Esophagus squamous epithelium (tissue), 5 donors: ENCODE data around the gene IRAK4. TPM values are rescaled to one million over a fixed set of nuclear protein-coding genes. Genes with fewer than 3 reads are reported as not detected.

Experiments
- DNase-seq: peaks from one replicate; lab custom pipeline; 2025; lab: John Stamatoyannopoulos, UW
- H3K27ac ChIP-seq, 4 donors: fragments of 200-600 bp; sonication (generic); one replicate each; pipeline ENCODE4 v1.5.1; 2016 to 2019; ENCODE audit warnings: mild to moderate bottlenecking in 1 of 4
- H3K27me3 ChIP-seq, 4 donors: fragments of 200-600 bp; sonication (generic); 1 replicate in 3 of 4; 2 replicates in 1 of 4; pipeline versions ENCODE4 v1.5.1 to v1.6.0; 2017 to 2021; ENCODE audit warnings: antibody characterized with exemption in 1 of 4
- H3K36me3 ChIP-seq, 3 donors: fragments of 200-600 bp; sonication (generic); one replicate each; pipeline ENCODE4 v1.5.1; 2016 to 2019
- H3K4me1 ChIP-seq, 3 donors: fragments of 200-600 bp; sonication (generic); one replicate each; pipeline ENCODE4 v1.5.1; 2017 to 2019
- H3K4me3 ChIP-seq, 4 donors: fragments of 200-600 bp; sonication (generic); 1 replicate in 3 of 4; 2 replicates in 1 of 4; pipeline ENCODE4 v1.5.1; 2016 to 2019; ENCODE audit warnings: mild to moderate bottlenecking in 2 of 4, moderate library complexity in 1 of 4
- H3K9me3 ChIP-seq, 3 donors: fragments of 200-600 bp; sonication (generic); one replicate each; pipeline ENCODE4 v1.5.1; 2016 to 2019
- CTCF ChIP-seq, 6 experiments: fragments of 450-650 bp in 4 of 6; fragments of 200-600 bp in 2 of 6; sonication (generic) in 2 of 6; IDR thresholded peaks; one replicate each; pipeline ENCODE4 v1.5.1; 2016 to 2019; ENCODE audit warnings: antibody characterized with exemption in 6 of 6, mild to moderate bottlenecking in 4 of 6, moderate library complexity in 4 of 6
- POLR2A ChIP-seq, 4 donors: fragments of 450-650 bp; IDR thresholded peaks; one replicate each; pipeline ENCODE4 v1.6.1; 2017; ENCODE audit warnings: antibody characterized with exemption in 4 of 4, mild to moderate bottlenecking in 4 of 4, moderate library complexity in 3 of 4
- WGBS, 2 donors: methylation state at CpG; one replicate each; pipeline ENCODE4 v1.1.5; 2018; 5-methylcytosine and 5-hydroxymethylcytosine counted together
- intact Hi-C: fragments of 100-400 bp; cut with DNase I; formaldehyde crosslinking; loops from one replicate; pipeline ENCODE4 v1.15.0; 2022
- total RNA-seq, 4 donors: library from RNA; depleted of rRNA; stranded (reverse); fragments of >200 nt; gene quantifications; one replicate each; pipeline ENCODE4 v1.1.0, GENCODE V29; 2016
- donor health status: DM: yes; HTN: yes; CAD: no.

IRAK4 gene
- total RNA-seq, 4 donors from 2014 or later = 19.8 to 26.3 (median 22.5) TPM

- WGBS, 2 donors = 0 to 1% methylated on average over 10 to 15 of the region's 89 CpGs
- intact Hi-C loops = no loop called here
- Histone ChIP-seq H3K27me3 (no peaks in the 10 kb centered on the region), H3K4me1 (peaks cover 0 to 50% (median 18%) of the 10 kb centered on the region in 3 donors), H3K4me3 (peak within 1 kb of the TSS; percentile 79 to 94 (median 90)), H3K36me3 (peaks cover 0 to 24% (median 9%) of the 10 kb centered on the region in 3 donors), H3K9me3 (no peaks in the 10 kb centered on the region), H3K27ac (peak within 1 kb of the TSS; percentile 91 to 99 (median 96))
- DNase-seq = peak; percentile 45
- peak in 3 of 4 donors; percentile 62 to 90 (median 88) for TF ChIP-seq POLR2A (IDR thresholded peaks at IDR 0.05)
- peak in 4 of 6 experiments; percentile 8 to 39 (median 26) for TF ChIP-seq CTCF (IDR thresholded peaks at IDR 0.05)
Measured at GRCh38 chr12:43805860-43806736, 47.3 kb downstream of the IRAK4 start, which contains the start of gene TWF1. TSS of gene TWF1 (minus strand) at chr12:43806317. CDS start at chr12:43806245, 72 bp downstream.

DNA sequence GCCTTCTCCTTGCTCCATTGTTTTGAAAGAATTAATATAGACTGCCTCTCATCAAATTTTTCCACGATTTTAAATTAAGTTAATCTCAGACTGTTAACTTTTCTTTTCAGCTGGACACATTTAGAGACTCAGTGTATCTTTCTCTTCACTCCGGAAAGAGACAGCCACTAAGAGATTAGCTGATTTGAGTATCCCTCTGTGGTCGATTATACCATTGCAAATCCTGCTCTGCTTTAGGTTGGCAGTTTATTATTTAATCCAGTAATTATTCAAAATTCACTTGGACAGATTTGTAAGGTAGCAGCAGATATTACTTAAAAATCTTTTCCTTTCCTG lies 48.0 kb downstream of the IRAK4 start:
- WGBS, 2 donors = 1 to 7% methylated on average over 3 of the region's 3 CpGs
- TF ChIP-seq POLR2A (IDR thresholded peaks at IDR 0.05) (no peak), CTCF (IDR thresholded peaks at IDR 0.05) (no peak)
- no peak for DNase-seq
- Histone ChIP-seq H3K27ac (peak overlapping the region; percentile 91 to 99 (median 96)), H3K9me3 (no peaks in the 10 kb centered on the region), H3K36me3 (peaks cover 0 to 18% (median 4%) of the 10 kb centered on the region in 3 donors), H3K4me1 (peaks cover 0 to 53% (median 18%) of the 10 kb centered on the region in 3 donors), H3K4me3 (peak overlapping the region; percentile 79 to 94 (median 90)), H3K27me3 (no peaks in the 10 kb centered on the region)
- intact Hi-C loops = no loop called here

DNA sequence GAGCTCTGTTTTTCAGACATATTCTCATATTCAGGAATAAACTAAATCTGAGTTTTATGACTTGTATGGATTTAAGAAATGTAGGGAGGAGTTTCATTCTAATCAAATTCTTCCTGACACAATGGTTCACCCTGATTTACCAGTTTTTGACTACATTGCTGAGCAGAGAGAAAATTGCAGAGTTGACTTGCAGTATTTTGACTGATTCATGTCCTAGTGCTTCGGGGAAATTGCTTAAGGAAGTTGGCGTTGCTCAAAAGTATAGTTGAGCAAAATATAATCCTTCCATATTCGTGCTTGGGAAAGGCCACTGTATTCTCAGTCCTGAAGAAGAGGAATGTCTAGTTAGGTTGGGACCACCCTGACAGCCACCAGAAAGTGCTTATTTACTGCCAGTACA lies 48.6 kb downstream of the IRAK4 start:
- Histone ChIP-seq H3K36me3 (peaks cover 0 to 11% (median 0%) of the 10 kb centered on the region in 3 donors), H3K27me3 (no peaks in the 10 kb centered on the region), H3K4me1 (peaks cover 0 to 59% (median 18%) of the 10 kb centered on the region in 3 donors), H3K9me3 (no peaks in the 10 kb centered on the region), H3K27ac (peak overlapping the region; percentile 91 to 99 (median 96)), H3K4me3 (peak overlapping the region in 1 of 4 donors; percentile 94)
- 26 to 39% methylated on average over 3 of the region's 3 CpGs for WGBS, 2 donors
- intact Hi-C loops = no loop called here
- no peak for DNase-seq
- TF ChIP-seq CTCF (IDR thresholded peaks at IDR 0.05) (no peak), POLR2A (IDR thresholded peaks at IDR 0.05) (no peak)

GRCh38 chr12:43812057-43812456 lies 53.3 kb downstream of the IRAK4 start:
- TF ChIP-seq CTCF (IDR thresholded peaks at IDR 0.05) (no peak), POLR2A (IDR thresholded peaks at IDR 0.05) (no peak)
- Histone ChIP-seq H3K9me3 (no peaks in the 10 kb centered on the region), H3K27ac (peak overlapping the region; percentile 77 to 81 (median 79)), H3K27me3 (no peaks in the 10 kb centered on the region), H3K4me3 (no peak overlapping the region), H3K4me1 (peaks cover 0 to 29% (median 0%) of the 10 kb centered on the region in 3 donors), H3K36me3 (no peaks in the 10 kb centered on the region)
- intact Hi-C loops = no loop called here
- DNase-seq = no peak
- 23 to 64% methylated on average over 2 of the region's 2 CpGs for WGBS, 2 donors

DNA sequence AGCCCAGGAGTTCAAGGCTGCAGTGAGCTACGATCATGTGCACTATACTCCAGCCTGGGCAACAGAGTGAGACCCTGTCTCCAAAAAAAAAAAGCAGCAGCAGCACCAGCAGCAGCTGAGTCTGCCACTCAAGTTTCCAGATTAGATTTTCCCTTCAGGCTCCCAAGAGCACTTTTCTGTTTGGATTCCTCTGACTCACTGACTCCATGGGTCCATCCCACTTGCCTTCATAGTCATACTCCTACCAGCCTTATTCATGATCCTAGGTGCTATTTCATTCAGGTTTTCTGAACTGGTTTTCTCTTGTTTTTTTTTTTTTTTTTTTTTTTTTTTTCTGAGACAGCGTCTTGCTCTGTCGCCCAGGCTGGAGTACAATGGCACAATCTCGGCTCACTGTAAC lies 54.2 kb downstream of the IRAK4 start:
- no peaks in the 10 kb centered on the region for H3K36me3 ChIP-seq
- H3K4me1 ChIP-seq = peaks cover 0 to 20% (median 0%) of the 10 kb centered on the region in 3 donors
- H3K27ac ChIP-seq = peak overlapping the region in 3 of 4 donors; percentile 78 to 81 (median 80)
- 54 to 77% methylated on average over 3 to 4 of the region's 4 CpGs for WGBS, 2 donors
- TF ChIP-seq POLR2A (IDR thresholded peaks at IDR 0.05) (no peak), CTCF (IDR thresholded peaks at IDR 0.05) (no peak)
- no peaks in the 10 kb centered on the region for H3K9me3 ChIP-seq
- intact Hi-C loops = no loop called here
- H3K4me3 ChIP-seq = no peak overlapping the region
- DNase-seq = no peak
- no peaks in the 10 kb centered on the region for H3K27me3 ChIP-seq
